Trophoblast cell (in vitro differentiated cells and primary cell): ENCODE data around the gene FITM1.

Source experiments
- DNase-seq, 2 donors: peaks; one replicate each; pipeline ENCODE4 v3.0.0-alpha.2; 2016
- H2AFZ ChIP-seq: 2 replicates; pipeline ENCODE4 v1.6.1; 2013; ENCODE audit warnings: low read length, moderate library complexity, mild to moderate bottlenecking; ENCODE audit not compliant: insufficient read depth, poor library complexity
- H2AK5ac ChIP-seq: 2 replicates; pipeline ENCODE4 v1.6.1; 2013; ENCODE audit warnings: mild to moderate bottlenecking, low read length
- H2BK120ac ChIP-seq: 2 replicates; pipeline ENCODE4 v1.6.1; 2013; ENCODE audit warnings: low read length, mild to moderate bottlenecking, moderate library complexity; ENCODE audit not compliant: insufficient read depth, poor library complexity
- H2BK12ac ChIP-seq: 2 replicates; pipeline ENCODE4 v1.6.1; 2013; ENCODE audit warnings: mild to moderate bottlenecking, low read length, moderate library complexity
- H2BK5ac ChIP-seq: 2 replicates; pipeline ENCODE4 v1.6.1; 2013; ENCODE audit warnings: low read length, low read depth, moderate library complexity, mild to moderate bottlenecking; ENCODE audit not compliant: poor library complexity
- H3K14ac ChIP-seq: 2 replicates; pipeline ENCODE4 v1.6.1; 2013; ENCODE audit warnings: mild to moderate bottlenecking, low read length
- H3K18ac ChIP-seq: 2 replicates; pipeline ENCODE4 v1.6.1; 2013; ENCODE audit warnings: mild to moderate bottlenecking, low read length
- H3K23ac ChIP-seq: 2 replicates; pipeline ENCODE4 v1.6.1; 2013; ENCODE audit warnings: low read length
- H3K27ac ChIP-seq: 2 replicates; pipeline ENCODE4 v1.5.1; 2013; ENCODE audit warnings: low read depth, mild to moderate bottlenecking, inconsistent platforms, low read length, moderate library complexity
- H3K27me3 ChIP-seq: 2 replicates; pipeline ENCODE4 v1.6.1; 2013; ENCODE audit warnings: inconsistent platforms, mild to moderate bottlenecking, low read length, moderate library complexity; ENCODE audit not compliant: insufficient read depth
- H3K36me3 ChIP-seq, 2 experiments: 1 replicate in 1 of 2; 2 replicates in 1 of 2; pipeline ENCODE4 v1.6.1; 2013; ENCODE audit warnings: low read length in 2 of 2, mild to moderate bottlenecking in 2 of 2, moderate library complexity in 1 of 2; ENCODE audit not compliant: insufficient read depth in 2 of 2, control insufficient read depth in 1 of 2
- H3K4ac ChIP-seq: 2 replicates; pipeline ENCODE4 v1.6.1; 2013; ENCODE audit warnings: low read depth, mild to moderate bottlenecking, low read length, moderate library complexity
- H3K4me1 ChIP-seq, 2 experiments: 1 replicate in 1 of 2; 2 replicates in 1 of 2; pipeline ENCODE4 v1.6.1; 2013; ENCODE audit warnings: low read length in 2 of 2, mild to moderate bottlenecking in 2 of 2, moderate library complexity in 1 of 2; ENCODE audit not compliant: insufficient read depth in 2 of 2, control insufficient read depth in 1 of 2
- H3K4me2 ChIP-seq: 2 replicates; pipeline ENCODE4 v1.6.1; 2013; ENCODE audit warnings: inconsistent platforms, mild to moderate bottlenecking, low read length, moderate library complexity
- H3K4me3 ChIP-seq: 2 replicates; pipeline ENCODE4 v1.5.1; 2013; ENCODE audit warnings: mild to moderate bottlenecking, low read depth, low read length, inconsistent platforms
- H3K79me1 ChIP-seq: one replicate; pipeline ENCODE4 v1.6.1; 2013; ENCODE audit warnings: low read length
- H3K79me2 ChIP-seq: 2 replicates; pipeline ENCODE4 v1.6.1; 2013; ENCODE audit warnings: low read length, mild to moderate bottlenecking; ENCODE audit not compliant: control insufficient read depth, insufficient read depth, poor library complexity
- H3K9ac ChIP-seq: 2 replicates; pipeline ENCODE4 v1.6.1; 2013; ENCODE audit warnings: mild to moderate bottlenecking, low read length
- H3K9me3 ChIP-seq: 2 replicates; pipeline ENCODE4 v1.6.1; 2013; ENCODE audit warnings: low read depth, mild to moderate bottlenecking, control low read depth, inconsistent platforms, low read length; ENCODE audit not compliant: insufficient read depth
- H4K12ac ChIP-seq: 2 replicates; pipeline ENCODE4 v1.6.1; 2013; ENCODE audit warnings: low read depth, mild to moderate bottlenecking, low read length, moderate library complexity
- H4K8ac ChIP-seq: 2 replicates; pipeline ENCODE4 v1.6.1; 2013; ENCODE audit warnings: low read depth, mild to moderate bottlenecking, low read length, moderate library complexity
- H4K91ac ChIP-seq: one replicate; pipeline ENCODE4 v1.6.1; 2013; ENCODE audit warnings: low read depth, mild to moderate bottlenecking, low read length, moderate library complexity
- WGBS: extraction: QIAGEN DNeasy Blood & Tissue Kit; methylation state at CpG from one replicate; pipeline ENCODE4 v1.1.7; 2013; ENCODE audit warnings: missing lambda C conversion rate; ENCODE audit not compliant: insufficient read length, insufficient coverage; ENCODE audit errors: extremely low coverage; 5-methylcytosine and 5-hydroxymethylcytosine counted together

FITM1 gene

GRCh38 chr14:24121210-24121609, 9.2 kb upstream of the FITM1 start:
- no CpG with 5 or more reads among the region's 8 CpGs for WGBS
- Histone ChIP-seq H3K18ac (no peak overlapping the region), H3K23ac (no peak overlapping the region), H3K27me3 (no peaks in the 10 kb centered on the region), H2AFZ (no peak overlapping the region), H3K79me1 (no peaks in the 10 kb centered on the region), H3K4me2 (no peak overlapping the region), H2BK120ac (no peak overlapping the region), H4K12ac (no peak overlapping the region), H3K4ac (no peak overlapping the region), H4K91ac (no peak overlapping the region), H3K9me3 (peaks cover 2% of the 10 kb centered on the region), H2BK12ac (no peak overlapping the region), H3K14ac (no peak overlapping the region), H3K27ac (no peak overlapping the region), H3K9ac (no peak overlapping the region), H3K4me3 (no peak overlapping the region), H3K36me3 (peaks cover 35 to 57% of the 10 kb centered on the region in 2 experiments), H2AK5ac (no peak overlapping the region), H3K79me2 (no peaks in the 10 kb centered on the region), H3K4me1 (peaks cover 0 to 1% of the 10 kb centered on the region in 2 experiments), H2BK5ac (no peak overlapping the region), H4K8ac (no peak overlapping the region)
- no peak for DNase-seq

GRCh38 chr14:24122416-24122815, 8.0 kb upstream of the FITM1 start:
- WGBS = no CpG with 5 or more reads among the region's 4 CpGs

GRCh38 chr14:24122898-24123297, 7.6 kb upstream of the FITM1 start:
- H3K9me3 ChIP-seq = peaks cover 2% of the 10 kb centered on the region
- no peak overlapping the region for H3K27ac ChIP-seq
- no peak overlapping the region for H4K12ac ChIP-seq
- no peak overlapping the region for H3K4me3 ChIP-seq
- no peak overlapping the region for H2BK5ac ChIP-seq
- no peak overlapping the region for H4K91ac ChIP-seq
- no CpG with 5 or more reads among the region's 8 CpGs for WGBS
- no peak overlapping the region for H3K23ac ChIP-seq
- H4K8ac ChIP-seq = no peak overlapping the region
- peaks cover 33 to 50% of the 10 kb centered on the region in 2 experiments for H3K36me3 ChIP-seq
- no peaks in the 10 kb centered on the region for H3K79me1 ChIP-seq
- H3K9ac ChIP-seq = no peak overlapping the region
- no peak overlapping the region for H3K18ac ChIP-seq
- H3K79me2 ChIP-seq = no peaks in the 10 kb centered on the region
- H3K27me3 ChIP-seq = no peaks in the 10 kb centered on the region
- H3K14ac ChIP-seq = no peak overlapping the region
- no peak overlapping the region for H2BK12ac ChIP-seq
- H3K4ac ChIP-seq = no peak overlapping the region
- no peak overlapping the region for H2BK120ac ChIP-seq
- H3K4me2 ChIP-seq = no peak overlapping the region
- no peak overlapping the region for H2AK5ac ChIP-seq
- DNase-seq = no peak
- no peak overlapping the region for H2AFZ ChIP-seq
- no peaks in the 10 kb centered on the region for H3K4me1 ChIP-seq

More at GRCh38 chr14:24122416-24122815, 8.0 kb upstream of the FITM1 start:
- H3K23ac ChIP-seq = no peak overlapping the region
- H3K79me1 ChIP-seq = no peaks in the 10 kb centered on the region
- H3K4me3 ChIP-seq = no peak overlapping the region
- no peak overlapping the region for H2BK120ac ChIP-seq
- peaks cover 2% of the 10 kb centered on the region for H3K9me3 ChIP-seq
- H3K4me1 ChIP-seq = no peaks in the 10 kb centered on the region
- no peak overlapping the region for H3K4ac ChIP-seq
- no peak overlapping the region for H3K9ac ChIP-seq
- no peak overlapping the region for H2AFZ ChIP-seq
- H4K91ac ChIP-seq = no peak overlapping the region
- no peaks in the 10 kb centered on the region for H3K27me3 ChIP-seq
- H4K8ac ChIP-seq = no peak overlapping the region
- H2AK5ac ChIP-seq = no peak overlapping the region
- no peak overlapping the region for H2BK12ac ChIP-seq
- H3K36me3 ChIP-seq = peaks cover 33 to 53% of the 10 kb centered on the region in 2 experiments
- no peaks in the 10 kb centered on the region for H3K79me2 ChIP-seq
- H3K18ac ChIP-seq = no peak overlapping the region
- no peak overlapping the region for H2BK5ac ChIP-seq
- H3K14ac ChIP-seq = no peak overlapping the region
- H4K12ac ChIP-seq = no peak overlapping the region
- no peak overlapping the region for H3K4me2 ChIP-seq
- H3K27ac ChIP-seq = no peak overlapping the region
- no peak for DNase-seq

- Histone ChIP-seq H3K27ac (no peak overlapping the region), H2AFZ (no peak overlapping the region), H3K9ac (no peak overlapping the region), H4K8ac (no peak overlapping the region), H4K91ac (no peak overlapping the region), H3K36me3 (peaks cover 29 to 43% of the 10 kb centered on the region in 2 experiments), H3K18ac (no peak overlapping the region), H3K4me3 (no peak overlapping the region), H3K9me3 (peaks cover 2% of the 10 kb centered on the region), H2BK120ac (no peak overlapping the region), H3K23ac (no peak overlapping the region), H2AK5ac (no peak overlapping the region), H4K12ac (no peak overlapping the region), H2BK12ac (no peak overlapping the region), H3K4ac (no peak overlapping the region), H3K4me1 (no peaks in the 10 kb centered on the region), H3K27me3 (no peaks in the 10 kb centered on the region), H3K14ac (no peak overlapping the region), H3K79me2 (no peaks in the 10 kb centered on the region), H3K4me2 (no peak overlapping the region), H3K79me1 (no peaks in the 10 kb centered on the region), H2BK5ac (no peak overlapping the region)
- no CpG with 5 or more reads among the region's 9 CpGs for WGBS
- DNase-seq = no peak
Measured at GRCh38 chr14:24123424-24124417, 6.7 kb upstream of the FITM1 start.
